Rectal smooth muscle tissue (tissue), 1 donor: ENCODE measurements around the gene RAP2B.
"Not testable (repeated sequence)": the region's sequence is repeated elsewhere in the genome, so short reads cannot be mapped to it uniquely, and the experiment has no call there.

ENCODE experiments used
- H3K27ac ChIP-seq: one replicate; pipeline ENCODE4 v1.7.0; 2013; ENCODE audit warnings: low read depth, low read length, inconsistent platforms
- H3K27me3 ChIP-seq: one replicate; pipeline ENCODE4 v1.7.0; 2013; ENCODE audit warnings: low read length; ENCODE audit not compliant: control insufficient read depth, insufficient read depth
- H3K36me3 ChIP-seq: one replicate; pipeline ENCODE4 v1.7.0; 2013; ENCODE audit warnings: low read length; ENCODE audit not compliant: control insufficient read depth, insufficient read depth
- H3K4me1 ChIP-seq: one replicate; pipeline ENCODE4 v1.7.0; 2013; ENCODE audit warnings: low read length; ENCODE audit not compliant: control insufficient read depth, insufficient read depth
- H3K4me3 ChIP-seq: one replicate; pipeline ENCODE4 v1.7.0; 2013; ENCODE audit warnings: low read length
- H3K9ac ChIP-seq: one replicate; pipeline ENCODE4 v1.7.0; 2013; ENCODE audit warnings: low read length

RAP2B gene

DNA sequence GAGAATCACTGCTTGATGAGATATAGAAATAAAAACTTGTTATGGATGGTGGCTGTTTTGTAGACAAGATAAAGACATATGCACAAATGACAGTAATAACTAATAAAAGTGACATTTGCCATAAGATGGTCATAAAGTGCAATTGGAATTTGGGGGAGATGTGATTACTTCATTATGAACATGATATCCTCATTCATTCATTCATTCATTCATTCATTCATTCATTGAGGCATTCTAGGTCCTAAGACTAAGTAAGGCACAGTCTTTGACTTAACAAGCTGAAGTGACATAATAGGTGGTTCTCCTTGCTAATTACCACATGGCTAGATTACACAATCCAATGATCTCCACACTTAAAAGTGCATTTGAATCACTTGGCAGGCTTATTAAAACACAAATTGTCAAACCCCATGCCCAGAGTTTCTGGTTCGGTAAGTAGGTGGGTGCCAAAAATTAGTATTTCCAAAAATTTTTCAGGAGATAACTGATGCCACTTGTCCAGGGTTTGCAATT lies 18.9 kb downstream of the RAP2B start:
- Histone ChIP-seq H3K4me3 (no peak overlapping the region), H3K36me3 (no peaks in the 10 kb centered on the region), H3K4me1 (no peaks in the 10 kb centered on the region), H3K27ac (no peak overlapping the region), H3K9ac (no peak overlapping the region), H3K27me3 (no peaks in the 10 kb centered on the region)

DNA sequence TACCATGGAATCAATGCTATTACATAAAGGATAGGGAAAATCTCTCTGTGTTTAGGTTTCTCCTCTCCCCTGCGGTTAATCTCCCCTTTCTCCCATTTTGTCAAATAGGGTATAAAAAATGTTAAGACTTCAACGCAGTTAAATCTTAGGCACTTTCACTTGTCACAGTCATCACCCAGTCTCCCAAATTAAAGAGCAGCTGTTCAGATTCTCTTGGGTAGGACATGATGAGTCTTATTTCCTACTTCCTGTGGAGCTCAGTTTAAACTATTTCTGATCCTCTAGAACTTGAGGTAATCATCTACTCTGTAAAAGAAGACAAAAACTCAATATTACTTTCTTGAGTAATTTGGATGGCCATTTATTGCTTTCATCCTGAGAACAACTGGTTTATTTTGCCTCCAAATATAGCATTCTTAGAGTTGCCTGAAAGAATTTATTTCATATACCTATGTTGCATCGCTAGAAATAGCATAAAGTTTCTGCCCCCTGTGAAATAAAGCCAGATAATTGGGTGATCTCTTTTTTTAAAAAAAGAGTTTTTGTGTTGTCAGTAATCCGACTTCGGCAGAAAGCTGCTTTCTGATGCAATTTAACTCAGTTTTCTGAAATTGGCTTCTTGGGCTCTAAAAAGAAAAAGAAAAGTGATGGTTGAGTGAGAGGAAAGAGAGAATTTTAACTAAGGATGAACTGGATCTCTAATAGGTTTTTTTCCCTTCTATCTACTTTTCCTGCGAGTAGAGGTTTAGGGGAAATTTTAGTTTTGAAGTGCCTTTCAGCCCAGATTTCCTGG lies 20.7 kb downstream of the RAP2B start:
- no peak overlapping the region for H3K27ac ChIP-seq
- H3K27me3 ChIP-seq = no peaks in the 10 kb centered on the region
- H3K4me1 ChIP-seq = no peaks in the 10 kb centered on the region
- no peak overlapping the region for H3K9ac ChIP-seq
- H3K36me3 ChIP-seq = no peaks in the 10 kb centered on the region
- H3K4me3 ChIP-seq = no peak overlapping the region

DNA sequence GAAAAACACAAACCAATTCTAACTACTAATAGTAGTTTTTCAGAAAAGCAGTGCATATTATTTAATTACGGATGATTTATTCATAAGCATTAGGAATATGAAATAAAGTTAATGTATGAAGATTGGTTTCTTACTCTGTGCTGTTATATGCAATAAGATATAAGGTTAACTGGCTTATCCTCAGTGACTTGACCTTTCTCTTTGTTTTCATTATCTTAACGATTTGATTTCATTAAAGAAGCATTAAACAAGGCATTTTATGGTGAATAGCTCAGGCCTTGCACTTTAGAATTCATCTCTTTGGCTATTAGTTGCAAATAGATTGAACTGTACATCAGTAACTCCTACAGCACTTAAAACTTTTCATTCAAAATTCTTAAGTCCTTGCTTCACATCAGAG lies 28.9 kb downstream of the RAP2B start:
- no peak overlapping the region for H3K9ac ChIP-seq
- H3K4me1 ChIP-seq = no peaks in the 10 kb centered on the region
- no peak overlapping the region for H3K4me3 ChIP-seq
- H3K27ac ChIP-seq = no peak overlapping the region
- H3K27me3 ChIP-seq = no peaks in the 10 kb centered on the region
- no peaks in the 10 kb centered on the region for H3K36me3 ChIP-seq

DNA sequence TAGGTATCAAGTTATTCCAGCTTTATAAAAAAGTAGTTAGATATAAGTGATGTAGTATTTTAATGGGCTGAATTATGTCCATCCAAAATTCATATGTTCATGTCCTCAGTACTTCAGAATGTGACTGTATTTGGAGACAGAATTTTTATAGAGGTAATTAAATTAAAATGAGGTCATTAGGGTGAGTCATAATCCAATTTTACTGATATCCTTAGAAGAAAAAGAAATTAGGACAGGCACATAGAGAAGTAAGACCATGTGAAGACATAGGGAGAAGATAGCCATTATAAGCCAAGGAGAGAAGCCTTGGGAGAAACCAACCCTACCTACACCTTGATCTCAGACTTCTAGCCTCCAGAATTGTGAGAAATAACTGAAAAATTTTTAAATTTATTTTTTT lies 30.3 kb downstream of the RAP2B start:
- no peak overlapping the region for H3K27ac ChIP-seq
- no peaks in the 10 kb centered on the region for H3K4me1 ChIP-seq
- no peak overlapping the region for H3K4me3 ChIP-seq
- H3K27me3 ChIP-seq = no peaks in the 10 kb centered on the region
- H3K36me3 ChIP-seq = no peaks in the 10 kb centered on the region
- no peak overlapping the region for H3K9ac ChIP-seq

DNA sequence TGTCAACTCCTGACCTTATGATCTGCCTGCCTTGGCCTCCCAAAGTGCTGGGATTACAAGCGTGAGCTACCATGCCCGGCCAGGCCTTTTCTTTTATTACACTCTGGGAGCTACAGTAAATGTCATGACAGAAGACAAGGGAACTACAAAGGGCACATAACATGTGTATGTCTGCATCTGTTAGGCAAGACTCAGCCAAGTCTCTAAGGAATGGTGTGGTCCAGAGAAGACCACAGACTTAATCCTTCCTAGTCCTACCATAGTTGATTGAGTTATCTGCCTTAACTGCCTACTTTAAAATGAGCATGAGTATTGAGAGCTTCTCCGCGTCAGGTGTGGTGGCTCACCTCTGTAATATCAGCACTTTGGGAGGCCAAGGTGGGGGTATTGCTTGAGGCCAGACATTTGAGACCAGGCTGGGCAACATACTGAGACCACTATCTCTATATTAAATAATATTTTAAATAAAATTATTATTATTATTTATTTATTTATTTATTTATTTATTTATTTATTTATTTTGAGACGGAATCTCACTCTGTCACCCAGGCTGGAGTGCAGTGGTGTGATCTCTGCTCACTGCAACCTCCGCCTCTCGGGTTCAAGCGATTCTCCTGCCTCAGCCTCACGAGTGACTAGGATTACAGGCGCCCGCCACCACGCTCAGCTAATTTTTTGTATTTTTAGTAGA lies 31.9 kb downstream of the RAP2B start:
- not testable (repeated sequence) for H3K4me3 ChIP-seq, H3K4me1 ChIP-seq, H3K9ac ChIP-seq, H3K27ac ChIP-seq, H3K36me3 ChIP-seq, H3K27me3 ChIP-seq

DNA sequence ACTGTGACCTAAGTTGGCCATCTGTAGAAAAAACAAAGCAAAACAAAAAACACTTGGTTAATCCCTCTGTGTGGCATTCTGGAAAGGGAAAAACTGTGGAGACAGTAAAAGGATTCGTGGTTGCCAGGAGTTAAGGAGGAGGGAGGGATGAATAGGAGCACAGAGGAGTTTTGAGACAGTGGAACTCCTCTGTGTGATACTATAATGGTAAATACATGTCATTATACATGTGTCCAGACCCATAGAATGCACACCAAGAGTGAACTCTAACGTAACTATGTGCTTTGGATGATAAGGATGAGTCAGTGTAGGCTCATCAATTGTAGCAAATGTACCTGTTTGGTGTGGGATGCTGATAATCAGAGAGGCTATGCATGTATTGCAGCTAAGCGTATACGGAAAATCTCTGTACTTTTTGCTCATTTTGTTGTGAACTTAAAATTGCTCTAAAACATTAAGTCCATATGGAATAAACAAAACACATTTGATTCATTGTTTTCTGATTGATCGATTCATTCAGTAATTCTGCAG lies 33.4 kb downstream of the RAP2B start:
- Histone ChIP-seq H3K4me3 (no peak overlapping the region), H3K27me3 (no peaks in the 10 kb centered on the region), H3K27ac (no peak overlapping the region), H3K36me3 (no peaks in the 10 kb centered on the region), H3K9ac (no peak overlapping the region), H3K4me1 (no peaks in the 10 kb centered on the region)

DNA sequence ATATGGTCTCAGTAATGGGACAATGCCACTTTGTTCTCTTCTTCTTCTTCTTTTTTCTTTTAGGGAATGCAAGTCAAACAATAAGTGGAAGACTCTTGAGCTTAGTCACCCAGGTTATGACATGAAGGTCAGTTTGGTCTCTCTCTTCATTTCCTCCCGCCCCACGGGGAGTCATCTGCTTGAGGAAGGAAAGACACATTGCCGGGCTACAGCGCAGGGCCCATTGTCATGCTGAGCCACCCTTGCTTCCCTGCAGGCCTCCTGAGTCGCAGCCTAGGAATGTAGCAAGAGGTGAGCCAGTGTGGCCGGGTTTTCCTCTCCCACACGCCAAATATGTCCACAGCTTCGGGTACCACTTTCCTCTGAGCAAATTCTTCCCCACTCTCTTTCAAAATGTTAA lies 47.6 kb downstream of the RAP2B start:
- no peaks in the 10 kb centered on the region for H3K27me3 ChIP-seq
- H3K4me1 ChIP-seq = no peaks in the 10 kb centered on the region
- H3K4me3 ChIP-seq = no peak overlapping the region
- no peaks in the 10 kb centered on the region for H3K36me3 ChIP-seq
- H3K27ac ChIP-seq = no peak overlapping the region
- no peak overlapping the region for H3K9ac ChIP-seq

DNA sequence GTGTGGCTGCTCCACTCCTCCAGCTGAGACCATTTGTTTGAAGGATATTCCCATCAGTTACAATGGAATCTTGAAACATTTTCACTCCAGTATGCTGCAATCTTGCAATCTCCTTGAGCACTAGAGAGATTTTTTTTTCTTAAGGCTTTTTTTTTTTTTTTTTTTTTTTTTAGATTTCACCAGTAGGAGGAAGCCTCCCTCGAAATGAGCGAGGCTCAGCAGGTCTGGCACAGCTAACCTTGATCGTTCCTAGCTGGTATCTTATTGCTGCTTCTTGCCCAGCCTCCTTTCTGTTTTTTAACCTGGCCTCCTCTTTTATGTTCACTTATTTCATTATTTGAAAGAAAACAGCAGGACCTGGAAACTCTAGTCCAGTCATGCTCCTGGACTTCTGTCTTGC lies 48.1 kb downstream of the RAP2B start:
- no peaks in the 10 kb centered on the region for H3K27me3 ChIP-seq
- H3K4me1 ChIP-seq = no peaks in the 10 kb centered on the region
- no peak overlapping the region for H3K27ac ChIP-seq
- H3K4me3 ChIP-seq = no peak overlapping the region
- no peaks in the 10 kb centered on the region for H3K36me3 ChIP-seq
- no peak overlapping the region for H3K9ac ChIP-seq

DNA sequence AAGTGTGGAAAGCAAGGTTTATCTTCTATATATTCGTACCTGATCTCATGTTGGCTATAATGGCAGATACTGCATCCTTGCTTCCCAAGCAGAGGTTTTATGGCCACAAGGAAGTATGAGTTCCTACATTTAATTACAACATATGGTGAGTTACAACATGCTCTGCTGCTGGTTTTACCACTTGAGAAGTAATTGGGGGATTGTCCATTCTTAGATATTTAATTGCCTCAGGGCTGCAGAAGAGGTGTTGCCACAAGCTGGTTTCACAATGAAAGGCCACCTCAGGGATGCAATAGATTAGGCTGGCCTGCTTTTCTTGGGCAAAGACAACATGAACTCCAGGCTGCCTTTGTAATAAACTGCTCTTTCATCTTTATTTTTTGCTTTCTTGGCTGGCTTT lies 48.6 kb downstream of the RAP2B start:
- Histone ChIP-seq H3K9ac (no peak overlapping the region), H3K36me3 (no peaks in the 10 kb centered on the region), H3K4me1 (no peaks in the 10 kb centered on the region), H3K27ac (no peak overlapping the region), H3K4me3 (no peak overlapping the region), H3K27me3 (no peaks in the 10 kb centered on the region)

DNA sequence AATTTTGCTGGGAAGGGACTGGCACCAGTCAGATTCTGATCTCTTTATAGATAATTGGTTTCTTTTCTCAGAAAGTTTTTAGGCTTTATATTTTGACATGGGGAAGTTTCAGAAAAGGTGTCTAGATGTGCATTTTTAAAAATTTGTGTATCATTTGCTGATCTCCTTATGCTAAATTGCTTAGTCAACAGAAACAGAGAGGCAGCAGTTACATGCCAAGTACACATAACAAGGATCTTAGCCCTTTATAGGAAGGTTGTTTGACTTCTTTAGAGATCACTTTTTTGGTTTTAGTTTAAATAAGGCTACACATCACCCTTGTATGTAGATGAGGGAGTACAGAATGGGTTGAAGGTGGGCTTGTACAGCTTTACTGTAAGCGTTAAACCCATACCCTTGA lies 53.5 kb downstream of the RAP2B start:
- Histone ChIP-seq H3K27me3 (no peaks in the 10 kb centered on the region), H3K27ac (no peak overlapping the region), H3K4me3 (no peak overlapping the region), H3K9ac (no peak overlapping the region), H3K4me1 (no peaks in the 10 kb centered on the region), H3K36me3 (no peaks in the 10 kb centered on the region)

DNA sequence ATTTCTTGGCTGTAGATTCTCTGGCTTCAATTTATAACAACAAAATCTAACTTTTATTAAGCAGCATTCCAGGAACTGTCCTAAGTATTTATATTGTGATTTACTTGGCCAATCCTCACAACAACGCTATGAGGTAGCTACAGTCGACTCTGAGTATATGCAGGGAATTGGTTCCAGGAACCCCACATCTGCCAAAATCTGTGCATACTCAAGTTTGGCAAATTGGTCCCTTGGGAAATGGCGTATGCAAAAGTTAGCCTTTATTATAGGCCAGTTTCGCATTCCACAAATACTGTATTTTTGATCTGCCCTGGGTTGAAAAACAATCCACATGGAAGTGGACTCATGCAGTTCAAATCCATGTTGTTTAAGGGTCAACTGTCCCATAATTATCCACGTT lies 53.9 kb downstream of the RAP2B start:
- Histone ChIP-seq H3K4me3 (no peak overlapping the region), H3K27me3 (no peaks in the 10 kb centered on the region), H3K4me1 (no peaks in the 10 kb centered on the region), H3K36me3 (no peaks in the 10 kb centered on the region), H3K9ac (no peak overlapping the region), H3K27ac (no peak overlapping the region)

DNA sequence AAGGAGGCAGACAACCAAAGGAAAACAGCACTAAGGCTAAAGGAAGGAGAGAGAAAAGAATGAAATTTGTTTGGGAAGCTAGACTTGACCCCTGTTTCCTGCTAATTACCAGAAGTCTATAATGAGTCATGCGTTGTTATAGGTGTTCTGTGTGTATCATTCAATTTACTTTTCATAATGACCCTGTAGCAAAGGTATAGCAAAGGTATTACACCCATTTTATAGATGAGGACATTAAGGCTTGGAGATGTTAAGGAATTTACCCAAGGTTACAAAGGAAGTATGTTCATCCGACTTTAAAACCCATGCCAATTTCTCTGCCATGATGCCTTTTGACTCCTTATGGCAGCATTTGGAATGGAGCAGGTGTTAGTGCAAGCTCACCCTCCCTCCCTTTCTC lies 54.9 kb downstream of the RAP2B start:
- Histone ChIP-seq H3K27ac (no peak overlapping the region), H3K4me1 (no peaks in the 10 kb centered on the region), H3K9ac (no peak overlapping the region), H3K4me3 (no peak overlapping the region), H3K36me3 (no peaks in the 10 kb centered on the region), H3K27me3 (no peaks in the 10 kb centered on the region)
